HG02623 (cell line): Measurements from ENCODE around the gene SRRM2.

Experiments used
- ATAC-seq: cut with Tn5 transposase; IDR thresholded peaks from one replicate; pipeline ENCODE4 v1.9.1; 2021; ENCODE audit warnings: moderate library complexity; ENCODE audit not compliant: unreplicated experiment

SRRM2 gene

GRCh38 chr16:2737895-2738418 lies 14.5 kb upstream of the SRRM2 start:
- no peak for ATAC-seq

GRCh38 chr16:2738615-2739014 lies 13.8 kb upstream of the SRRM2 start:
- ATAC-seq, result no peak

GRCh38 chr16:2739625-2740430 lies 12.6 kb upstream of the SRRM2 start:
- ATAC-seq, result no peak

GRCh38 chr16:2740476-2740875 lies 12.0 kb upstream of the SRRM2 start:
- ATAC-seq, result no peak

- no peak for ATAC-seq
Observed at GRCh38 chr16:2741168-2741567, 11.3 kb upstream of the SRRM2 start.

GRCh38 chr16:2742323-2743006 lies 10.0 kb upstream of the SRRM2 start:
- ATAC-seq, result no peak

- no peak for ATAC-seq
Observed at GRCh38 chr16:2743007-2743810, 9.2 kb upstream of the SRRM2 start.

- no peak for ATAC-seq
Observed at GRCh38 chr16:2744711-2745110, 7.7 kb upstream of the SRRM2 start.

GRCh38 chr16:2745116-2745890 lies 7.1 kb upstream of the SRRM2 start:
- no peak for ATAC-seq

GRCh38 chr16:2745961-2746360 lies 6.5 kb upstream of the SRRM2 start:
- ATAC-seq, result no peak

- no peak for ATAC-seq
Observed at GRCh38 chr16:2748757-2749455, 3.5 kb upstream of the SRRM2 start.

GRCh38 chr16:2749476-2749875 lies 3.0 kb upstream of the SRRM2 start:
- ATAC-seq, result no peak

GRCh38 chr16:2749936-2750335 lies 2.5 kb upstream of the SRRM2 start:
- ATAC-seq, result no peak

- no peak for ATAC-seq
Observed at GRCh38 chr16:2751577-2752034, 832 bp upstream of the SRRM2 start.

- peak; percentile 34 for ATAC-seq
Observed at GRCh38 chr16:2752850-2753732, 653 bp downstream of the SRRM2 start.

GRCh38 chr16:2753733-2754020 lies 1.2 kb downstream of the SRRM2 start:
- no peak for ATAC-seq

GRCh38 chr16:2755158-2755557 lies 2.7 kb downstream of the SRRM2 start:
- no peak for ATAC-seq

- no peak for ATAC-seq
Observed at GRCh38 chr16:2756288-2757015, 4.0 kb downstream of the SRRM2 start.
